IMR-90 (cell line): ENCODE measurements around the gene LCP1. TPM values are rescaled to one million over a fixed set of nuclear protein-coding genes. Genes with fewer than 3 reads are reported as not detected.

Source experiments
- ATAC-seq: fragments of 200-7000 bp; cut with Tn5 transposase; 2 replicates; pipeline ENCODE4 v1.9.1; 2020; ENCODE audit warnings: low read depth, mild to moderate bottlenecking, moderate library complexity
- BruUV-seq: library from RNA; stranded (reverse); fragments of 400-500 nt; replicated peaks from 2 replicates; lab custom pipeline; 2021; lab: Mats Ljungman, UMichigan
- CTCF ChIA-PET: fragments of 300-600 bp; formaldehyde crosslinking; extraction: SDS; loops from one replicate; lab custom pipeline; 2021; ENCODE audit warnings: antibody characterized with exemption; lab: Yijun Ruan, JAX
- POLR2A ChIA-PET: fragments of 300-600 bp; sonication (Branson Sonifier 250); formaldehyde crosslinking; loops from one replicate; lab custom pipeline; 2022; ENCODE audit warnings: antibody characterized with exemption; ENCODE audit not compliant: unreplicated experiment; lab: Charles Lee
- DNase-seq: peaks from one replicate; pipeline ENCODE4 v3.0.0; 2013
- H2AFZ ChIP-seq: replicated peaks from 2 replicates; pipeline ENCODE3; 2013; ENCODE audit warnings: low read length, mild to moderate bottlenecking; ENCODE audit not compliant: poor library complexity
- H2AK5ac ChIP-seq: 2 replicates; pipeline ENCODE4 v1.6.1; 2013; ENCODE audit warnings: low read depth, low read length, inconsistent platforms
- H2AK9ac ChIP-seq: replicated peaks from 2 replicates; pipeline ENCODE3; 2013; ENCODE audit warnings: mild to moderate bottlenecking, low read depth, low read length, moderate library complexity; ENCODE audit not compliant: poor library complexity
- H2BK120ac ChIP-seq: 2 replicates; pipeline ENCODE4 v1.6.1; 2013; ENCODE audit warnings: low read depth, low read length, inconsistent platforms
- H2BK15ac ChIP-seq: 3 replicates; pipeline ENCODE4 v1.6.1; 2013; ENCODE audit warnings: low read depth, low read length, inconsistent platforms
- H2BK20ac ChIP-seq: 2 replicates; pipeline ENCODE4 v1.6.1; 2013; ENCODE audit warnings: low read depth, mild to moderate bottlenecking, inconsistent platforms, low read length, moderate library complexity
- H2BK5ac ChIP-seq: 2 replicates; pipeline ENCODE4 v1.6.1; 2013; ENCODE audit warnings: mild to moderate bottlenecking, low read depth, low read length, inconsistent platforms; ENCODE audit not compliant: poor library complexity, severe bottlenecking
- H3K14ac ChIP-seq: replicated peaks from 2 replicates; pipeline ENCODE4 v1.6.1; 2013; ENCODE audit warnings: low read depth, low read length, inconsistent platforms
- H3K18ac ChIP-seq: 2 replicates; pipeline ENCODE4 v1.6.1; 2013; ENCODE audit warnings: low read depth, low read length, control low read depth
- H3K23ac ChIP-seq: 2 replicates; pipeline ENCODE4 v1.6.1; 2013; ENCODE audit warnings: low read depth, low read length, inconsistent platforms
- H3K27ac ChIP-seq: 2 replicates; pipeline ENCODE4 v1.5.1; 2013; ENCODE audit warnings: mild to moderate bottlenecking, control low read depth, low read length; ENCODE audit not compliant: insufficient read depth
- H3K27me3 ChIP-seq: 2 replicates; pipeline ENCODE4 v1.6.1; 2013; ENCODE audit warnings: low read length; ENCODE audit not compliant: control insufficient read depth, insufficient read depth
- H3K36me3 ChIP-seq: 2 replicates; pipeline ENCODE4 v1.6.1; 2013; ENCODE audit warnings: low read length, mixed read lengths; ENCODE audit not compliant: control insufficient read depth, insufficient read depth
- H3K4ac ChIP-seq: 2 replicates; pipeline ENCODE4 v1.6.1; 2013; ENCODE audit warnings: low read depth, low read length, inconsistent platforms
- H3K4me1 ChIP-seq: 2 replicates; pipeline ENCODE4 v1.6.1; 2013; ENCODE audit warnings: low read length, mixed read lengths; ENCODE audit not compliant: control insufficient read depth, insufficient read depth
- H3K4me2 ChIP-seq: 2 replicates; pipeline ENCODE4 v1.6.1; 2013; ENCODE audit warnings: low read depth, mild to moderate bottlenecking, control low read depth, low read length, moderate library complexity
- H3K4me3 ChIP-seq: 2 replicates; pipeline ENCODE4 v1.5.1; 2013; ENCODE audit warnings: low read depth, mild to moderate bottlenecking, control low read depth, low read length, moderate library complexity; ENCODE audit not compliant: insufficient read depth
- H3K56ac ChIP-seq: 2 replicates; pipeline ENCODE4 v1.6.1; 2013; ENCODE audit warnings: low read length, inconsistent platforms; ENCODE audit not compliant: insufficient read depth; ENCODE audit errors: extremely low read depth
- H3K79me1 ChIP-seq, 2 experiments: 2 replicates each; pipeline ENCODE4 v1.6.1; 2013; ENCODE audit warnings: low read length in 2 of 2, inconsistent platforms in 1 of 2, low read depth in 1 of 2
- H3K9ac ChIP-seq: 2 replicates; pipeline ENCODE4 v1.6.1; 2013; ENCODE audit warnings: low read depth, low read length, control low read depth
- H3K9me1 ChIP-seq: 2 replicates; pipeline ENCODE4 v1.6.1; 2013; ENCODE audit warnings: low read length, inconsistent platforms; ENCODE audit not compliant: insufficient read depth
- H3K9me3 ChIP-seq: 2 replicates; pipeline ENCODE4 v1.6.1; 2013; ENCODE audit warnings: low read length; ENCODE audit not compliant: control insufficient read depth, insufficient read depth
- H4K20me1 ChIP-seq: 2 replicates; pipeline ENCODE4 v1.6.1; 2013; ENCODE audit warnings: low read length, inconsistent platforms; ENCODE audit not compliant: insufficient read depth
- H4K5ac ChIP-seq: 2 replicates; pipeline ENCODE4 v1.6.1; 2013; ENCODE audit warnings: mild to moderate bottlenecking, low read depth, low read length, control low read depth
- H4K8ac ChIP-seq, 2 experiments: 2 replicates each; pipeline ENCODE4 v1.6.1; 2013; ENCODE audit warnings: low read depth in 2 of 2, low read length in 2 of 2, control low read depth in 1 of 2, inconsistent platforms in 1 of 2
- H4K91ac ChIP-seq: 2 replicates; pipeline ENCODE4 v1.6.1; 2013; ENCODE audit warnings: low read depth, low read length, inconsistent platforms; ENCODE audit not compliant: insufficient read depth
- CHD1 ChIP-seq: IDR thresholded peaks from 2 replicates; pipeline ENCODE4 v1.6.1; 2012; ENCODE audit warnings: low read depth, low read length, improper control_type of control experiment
- CTCF ChIP-seq: conservative IDR thresholded peaks from 2 replicates; pipeline ENCODE4 v1.5.1; 2012; ENCODE audit warnings: mild to moderate bottlenecking, low read depth, low read length, improper control_type of control experiment
- MAZ ChIP-seq: IDR thresholded peaks from 2 replicates; pipeline ENCODE4 v1.6.1; 2012; ENCODE audit warnings: low read depth, mild to moderate bottlenecking, low read length, improper control_type of control experiment, moderate library complexity, borderline replicate concordance
- NFE2L2 ChIP-seq: fragments of 150-350 bp; IDR thresholded peaks from 2 replicates; pipeline ENCODE4 v1.6.1; 2016; ENCODE audit warnings: low read depth, mild to moderate bottlenecking, low read length
- RFX5 ChIP-seq: IDR thresholded peaks from 2 replicates; pipeline ENCODE4 v1.8.0; 2012; ENCODE audit warnings: low read depth, mild to moderate bottlenecking, low read length, moderate library complexity
- SMC3 ChIP-seq: fragments of 150-350 bp; IDR thresholded peaks from 2 replicates; pipeline ENCODE4 v1.6.1; 2016; ENCODE audit warnings: low read depth, mild to moderate bottlenecking, antibody characterized with exemption, low read length, moderate library complexity
- dilution Hi-C: fragments of 300-500 bp; cut with HindIII; formaldehyde crosslinking; loops from one replicate; pipeline ENCODE4 v1.14.3; 2018; ENCODE audit warnings: low sequenced_read_pairs; ENCODE audit not compliant: unreplicated experiment
- in situ Hi-C: fragments of 300-500 bp; cut with MboI; formaldehyde crosslinking; loops from 3 replicates; pipeline ENCODE4 v1.14.3; 2019; ENCODE audit warnings: low sequenced_read_pairs, inconsistent platforms, mixed read lengths
- intact Hi-C: fragments of 100-400 bp; cut with micrococcal nuclease; formaldehyde crosslinking; loops from 2 replicates; pipeline ENCODE4 v1.10.0; 2022
- polyA plus RNA-seq, 3 experiments: library from polyadenylated mRNA; depleted of rRNA; stranded (reverse); fragments of >200 nt; gene quantifications; 2 replicates each; pipeline ENCODE4 v1.2.3, GENCODE V29; 2012; ENCODE audit warnings: low replicate concordance in 1 of 3
- total RNA-seq: library from RNA; depleted of rRNA; stranded (reverse); fragments of >200 nt; gene quantifications from 2 replicates; pipeline ENCODE4 v1.2.3, GENCODE V29; 2012

LCP1 gene
- total and polyA plus RNA-seq, 2 of the 4 experiments (the other 2 are of a cell fraction): not detected

DNA sequence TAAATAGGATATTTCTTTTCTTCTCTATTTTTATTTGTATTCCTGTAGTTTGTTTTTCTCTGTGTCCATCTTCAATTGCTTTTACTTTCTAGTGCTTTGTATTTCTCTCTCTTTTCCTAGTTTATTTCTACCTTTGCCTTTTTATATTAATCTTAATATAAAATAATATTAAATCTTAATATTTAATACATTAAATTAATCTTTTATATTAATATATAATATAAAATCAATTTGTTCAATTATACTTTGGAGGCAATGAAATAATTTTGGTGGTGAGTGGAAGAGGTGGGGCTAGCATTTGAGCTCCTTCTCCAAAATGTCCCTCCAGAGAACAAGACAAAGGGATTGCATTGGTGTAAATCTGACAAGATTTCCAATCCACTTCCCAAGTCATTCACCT, 70.8 kb downstream of the LCP1 start:
- TF ChIP-seq CHD1 (no peak), MAZ (no peak), RFX5 (no peak), SMC3 (no peak), NFE2L2 (no peak), CTCF (no peak)
- BruUV-seq: no TSS peak
- H4K20me1 ChIP-seq: no peaks in the 10 kb centered on the region
- H3K4me2 ChIP-seq: no peak overlapping the region
- no peak overlapping the region for H3K23ac ChIP-seq
- no peaks in the 10 kb centered on the region for H3K9me3 ChIP-seq
- H3K27me3 ChIP-seq: no peaks in the 10 kb centered on the region; the same call in 1 of the 2 replicates
- no peak overlapping the region for H3K56ac ChIP-seq
- no peak overlapping the region for H3K9ac ChIP-seq
- no peak overlapping the region for H2AK5ac ChIP-seq
- H3K27ac ChIP-seq: no peak overlapping the region
- dilution Hi-C loops: no loop called here
- no peak overlapping the region for H2BK20ac ChIP-seq
- H4K91ac ChIP-seq: no peak overlapping the region
- DNase-seq (no peak), ATAC-seq (no peak)
- no peak overlapping the region for H3K4me3 ChIP-seq
- no peaks in the 10 kb centered on the region for H3K4me1 ChIP-seq
- H2BK5ac ChIP-seq: no peak overlapping the region
- no peak overlapping the region for H2AK9ac ChIP-seq
- H3K4ac ChIP-seq: no peak overlapping the region
- no peak overlapping the region for H2BK120ac ChIP-seq
- POLR2A ChIA-PET: no interaction called here
- H4K8ac ChIP-seq: no peak overlapping the region
- no peaks in the 10 kb centered on the region for H3K79me1 ChIP-seq
- intact Hi-C loops: no loop called here
- no peak overlapping the region for H2BK15ac ChIP-seq
- no peak overlapping the region for H3K18ac ChIP-seq
- CTCF ChIA-PET: no interaction called here
- H3K14ac ChIP-seq: no peak overlapping the region
- H4K5ac ChIP-seq: no peak overlapping the region
- in situ Hi-C loops: no loop called here
- no peaks in the 10 kb centered on the region for H3K9me1 ChIP-seq
- no peaks in the 10 kb centered on the region for H3K36me3 ChIP-seq
- H2AFZ ChIP-seq: no peak overlapping the region
